Mesendoderm (in vitro differentiated cells): ENCODE results near the gene SCAMP1.
A peak's percentile ranks its signal among the peaks of the same experiment; 100 is the strongest.

Experiments used
- DNase-seq: peaks from one replicate; pipeline ENCODE4 v3.0.0; 2013
- H2AK5ac ChIP-seq: 2 replicates; pipeline ENCODE4 v1.6.1; 2013; ENCODE audit warnings: low read length, inconsistent platforms
- H2BK120ac ChIP-seq: 2 replicates; pipeline ENCODE4 v1.6.1; 2013; ENCODE audit warnings: low read depth, mild to moderate bottlenecking, low read length, moderate library complexity, mixed read lengths
- H2BK15ac ChIP-seq: replicated peaks from 2 replicates; pipeline ENCODE4 v1.6.1; 2013; ENCODE audit warnings: low read depth, mild to moderate bottlenecking, moderate library complexity
- H2BK5ac ChIP-seq: 2 replicates; pipeline ENCODE4 v1.6.1; 2013; ENCODE audit warnings: low read length, inconsistent platforms
- H3K18ac ChIP-seq: 2 replicates; pipeline ENCODE4 v1.6.1; 2013; ENCODE audit warnings: mild to moderate bottlenecking, low read length, mixed read lengths
- H3K23ac ChIP-seq: one replicate; pipeline ENCODE4 v1.6.1; 2013; ENCODE audit warnings: low read length
- H3K27ac ChIP-seq: 2 replicates; pipeline ENCODE4 v1.5.1; 2013; ENCODE audit warnings: low read depth, mild to moderate bottlenecking, inconsistent platforms, low read length, moderate library complexity
- H3K27me3 ChIP-seq: 2 replicates; pipeline ENCODE4 v1.6.1; 2013; ENCODE audit warnings: low read length, control low read depth, mild to moderate bottlenecking, inconsistent platforms; ENCODE audit not compliant: insufficient read depth, poor library complexity
- H3K36me3 ChIP-seq: 2 replicates; pipeline ENCODE4 v1.6.1; 2013; ENCODE audit warnings: low read length, inconsistent platforms; ENCODE audit not compliant: control insufficient read depth, insufficient read depth
- H3K4ac ChIP-seq: one replicate; pipeline ENCODE4 v1.6.1; 2013; ENCODE audit warnings: low read depth, mild to moderate bottlenecking, low read length, moderate library complexity
- H3K4me1 ChIP-seq: 2 replicates; pipeline ENCODE4 v1.6.1; 2013; ENCODE audit warnings: low read depth, low read length, inconsistent platforms; ENCODE audit not compliant: control insufficient read depth
- H3K4me2 ChIP-seq: 2 replicates; pipeline ENCODE4 v1.6.1; 2013; ENCODE audit warnings: low read length
- H3K4me3 ChIP-seq: 2 replicates; pipeline ENCODE4 v1.5.1; 2013; ENCODE audit warnings: mild to moderate bottlenecking, low read length
- H3K56ac ChIP-seq: one replicate; pipeline ENCODE4 v1.6.1; 2013; ENCODE audit warnings: low read length
- H3K79me1 ChIP-seq: 2 replicates; pipeline ENCODE4 v1.6.1; 2013; ENCODE audit warnings: low read length, inconsistent platforms
- H3K79me2 ChIP-seq: 2 replicates; pipeline ENCODE4 v1.6.1; 2013; ENCODE audit warnings: mild to moderate bottlenecking, low read length; ENCODE audit not compliant: control insufficient read depth, insufficient read depth
- H3K9ac ChIP-seq: 2 replicates; pipeline ENCODE4 v1.6.1; 2013; ENCODE audit warnings: low read length, inconsistent platforms
- H4K5ac ChIP-seq: one replicate; pipeline ENCODE4 v1.6.1; 2013; ENCODE audit warnings: low read length
- H4K8ac ChIP-seq: one replicate; pipeline ENCODE4 v1.6.1; 2013; ENCODE audit warnings: low read depth, mild to moderate bottlenecking, control low read depth, low read length, moderate library complexity
- WGBS: extraction: QIAGEN DNeasy Blood & Tissue Kit; methylation state at CpG from one replicate; pipeline ENCODE4 v1.1.7; 2013; ENCODE audit warnings: low lambda C conversion rate, missing lambda C conversion rate; ENCODE audit not compliant: insufficient coverage; ENCODE audit errors: extremely low coverage; 5-methylcytosine and 5-hydroxymethylcytosine counted together

SCAMP1 gene

DNA sequence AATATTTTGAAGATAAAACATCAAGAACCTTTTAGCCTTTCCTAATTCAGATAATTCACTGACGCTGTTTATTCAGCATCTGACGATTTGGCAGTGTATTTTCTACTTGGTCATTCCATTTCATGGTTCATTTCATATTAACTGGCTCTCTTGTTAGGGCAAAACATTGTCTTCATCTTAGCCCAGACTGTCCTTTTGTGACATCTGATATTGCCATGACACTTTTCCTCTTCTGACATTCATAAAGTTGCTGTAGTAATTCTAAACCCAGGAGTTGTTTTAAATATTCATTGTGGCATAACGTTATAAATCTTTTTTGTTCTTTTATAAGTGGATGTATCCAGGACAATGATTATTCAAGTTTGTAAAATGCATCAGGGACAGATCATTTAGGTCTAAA is 1.8 kb downstream of the SCAMP1 start:
- Histone ChIP-seq H2AK5ac (no peak overlapping the region), H4K8ac (no peak overlapping the region)

DNA sequence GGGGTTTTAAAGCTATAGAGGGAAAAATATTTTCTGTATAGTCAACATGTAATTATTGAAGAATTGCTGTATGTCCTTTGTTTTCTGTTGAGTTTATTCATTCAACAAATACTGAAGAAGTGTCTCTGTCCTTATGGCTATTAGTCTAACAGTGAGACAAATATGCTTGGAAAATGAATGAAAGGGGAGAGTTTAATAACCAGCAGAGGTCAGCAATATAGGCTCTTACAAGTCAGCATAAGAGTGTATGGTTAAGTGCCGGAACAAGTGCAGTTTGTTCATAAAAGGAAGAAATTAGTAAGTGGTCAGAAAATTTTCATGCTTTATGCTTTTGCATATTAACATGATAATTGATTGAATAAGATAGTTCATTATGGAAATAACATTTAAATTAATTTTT is 3.6 kb downstream of the SCAMP1 start:
- WGBS = no CpG with 5 or more reads among the region's 1 CpG
- H3K56ac ChIP-seq = no peak overlapping the region
- no peak overlapping the region for H3K4me2 ChIP-seq
- no peak overlapping the region for H2BK120ac ChIP-seq
- H2BK5ac ChIP-seq = no peak overlapping the region
- no peak overlapping the region for H3K4ac ChIP-seq
- no peak overlapping the region for H4K8ac ChIP-seq
- DNase-seq = no peak
- H3K18ac ChIP-seq = no peak overlapping the region
- no peaks in the 10 kb centered on the region for H3K27me3 ChIP-seq
- H4K5ac ChIP-seq = no peak overlapping the region
- peaks cover 3% of the 10 kb centered on the region for H3K79me1 ChIP-seq
- H3K23ac ChIP-seq = no peak overlapping the region
- H2AK5ac ChIP-seq = no peak overlapping the region
- no peaks in the 10 kb centered on the region for H3K36me3 ChIP-seq
- no peak overlapping the region for H3K27ac ChIP-seq
- no peaks in the 10 kb centered on the region for H3K4me1 ChIP-seq
- H3K79me2 ChIP-seq = peaks cover 3% of the 10 kb centered on the region
- no peak overlapping the region for H2BK15ac ChIP-seq
- no peak overlapping the region for H3K4me3 ChIP-seq
- no peak overlapping the region for H3K9ac ChIP-seq

More for the DNA sequence above, 1.8 kb downstream of the SCAMP1 start:
- H3K27ac ChIP-seq = no peak overlapping the region
- no CpG with 5 or more reads among the region's 3 CpGs for WGBS
- H3K23ac ChIP-seq = no peak overlapping the region
- H3K18ac ChIP-seq = no peak overlapping the region
- H3K4me1 ChIP-seq = no peaks in the 10 kb centered on the region
- H3K36me3 ChIP-seq = no peaks in the 10 kb centered on the region
- DNase-seq = no peak
- H2BK120ac ChIP-seq = no peak overlapping the region
- H3K27me3 ChIP-seq = no peaks in the 10 kb centered on the region
- no peak overlapping the region for H3K4me2 ChIP-seq
- H2BK5ac ChIP-seq = no peak overlapping the region
- no peak overlapping the region for H3K4me3 ChIP-seq
- H2BK15ac ChIP-seq = no peak overlapping the region
- H4K5ac ChIP-seq = no peak overlapping the region
- H3K79me1 ChIP-seq = peaks cover 3% of the 10 kb centered on the region
- H3K56ac ChIP-seq = no peak overlapping the region
- H3K9ac ChIP-seq = no peak overlapping the region
- no peak overlapping the region for H3K4ac ChIP-seq
- H3K79me2 ChIP-seq = peaks cover 3% of the 10 kb centered on the region

DNA sequence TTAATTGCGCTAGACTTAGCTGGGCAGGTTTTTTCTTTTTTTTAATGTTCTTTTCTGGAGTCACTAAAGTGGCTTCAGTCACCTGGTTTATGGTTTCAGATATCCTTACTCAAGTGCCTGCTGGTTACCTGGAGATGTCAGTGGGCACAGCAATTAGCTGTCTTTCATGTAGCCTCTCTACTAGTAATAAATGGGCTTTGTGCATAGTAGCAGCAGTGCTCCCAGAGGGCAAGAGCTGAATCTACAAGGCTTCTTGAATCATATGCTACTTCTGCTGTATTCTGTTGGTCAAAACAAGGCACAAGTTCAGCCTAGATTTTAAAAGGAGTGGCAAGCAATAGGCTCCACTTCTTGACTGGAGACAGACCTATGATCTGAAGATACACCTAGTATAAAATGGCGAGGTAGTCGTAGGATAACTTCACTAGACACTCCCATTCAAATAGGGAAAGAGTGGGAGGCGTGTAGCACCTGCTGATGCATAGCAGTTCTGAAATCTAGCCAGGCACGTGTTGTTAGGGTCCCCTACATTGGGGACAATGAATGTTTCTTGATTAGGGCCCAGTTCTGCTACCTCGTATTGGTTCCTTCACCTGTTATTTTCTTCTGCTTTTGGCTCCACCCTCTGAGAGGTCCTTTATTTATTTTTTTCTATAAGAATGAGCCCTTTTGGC is 7.0 kb downstream of the SCAMP1 start:
- Histone ChIP-seq H3K79me2 (peaks cover 3% of the 10 kb centered on the region), H3K18ac (no peak overlapping the region), H3K4ac (no peak overlapping the region), H2AK5ac (no peak overlapping the region), H3K4me3 (no peak overlapping the region), H3K4me2 (no peak overlapping the region), H3K4me1 (no peaks in the 10 kb centered on the region), H3K27me3 (no peaks in the 10 kb centered on the region), H3K36me3 (no peaks in the 10 kb centered on the region), H3K9ac (no peak overlapping the region), H2BK15ac (no peak overlapping the region), H4K8ac (no peak overlapping the region), H2BK120ac (no peak overlapping the region), H2BK5ac (no peak overlapping the region), H3K79me1 (peaks cover 3% of the 10 kb centered on the region), H3K27ac (no peak overlapping the region), H3K56ac (no peak overlapping the region), H4K5ac (no peak overlapping the region), H3K23ac (no peak overlapping the region)
- DNase-seq = peak; percentile 21
- no CpG with 5 or more reads among the region's 6 CpGs for WGBS

DNA sequence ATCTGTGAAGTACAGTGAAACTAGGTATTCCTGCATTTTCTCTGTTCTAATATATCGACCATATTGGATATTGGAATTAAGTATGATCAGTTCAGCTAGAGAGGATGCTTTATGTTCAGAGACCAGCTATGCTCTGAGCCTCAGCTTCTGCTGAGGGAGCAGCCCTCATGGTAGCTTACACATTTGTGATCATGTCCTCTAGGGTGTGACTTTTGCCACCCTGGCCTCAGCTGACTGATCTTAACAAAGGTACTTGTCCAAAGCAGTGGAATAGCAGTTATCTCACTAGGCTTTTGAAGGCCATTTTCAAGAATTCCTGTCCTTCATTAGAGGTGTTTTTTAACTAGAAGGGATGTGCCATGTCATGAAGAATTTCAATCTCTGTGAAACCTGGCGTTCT is 9.3 kb downstream of the SCAMP1 start:
- no peak overlapping the region for H3K4ac ChIP-seq
- no peak overlapping the region for H3K18ac ChIP-seq
- H3K27ac ChIP-seq = no peak overlapping the region
- H3K4me2 ChIP-seq = no peak overlapping the region
- no peaks in the 10 kb centered on the region for H3K4me1 ChIP-seq
- H3K9ac ChIP-seq = no peak overlapping the region
- no peak overlapping the region for H3K56ac ChIP-seq
- no peak overlapping the region for H2BK120ac ChIP-seq
- H3K23ac ChIP-seq = no peak overlapping the region
- no peak overlapping the region for H3K4me3 ChIP-seq
- no peaks in the 10 kb centered on the region for H3K36me3 ChIP-seq
- H4K8ac ChIP-seq = no peak overlapping the region
- H2BK5ac ChIP-seq = no peak overlapping the region
- no CpG with 5 or more reads among the region's 2 CpGs for WGBS
- no peak overlapping the region for H2AK5ac ChIP-seq
- DNase-seq = no peak
- no peak overlapping the region for H4K5ac ChIP-seq
- H3K79me1 ChIP-seq = no peaks in the 10 kb centered on the region
- H2BK15ac ChIP-seq = no peak overlapping the region
- H3K27me3 ChIP-seq = no peaks in the 10 kb centered on the region
- no peaks in the 10 kb centered on the region for H3K79me2 ChIP-seq

DNA sequence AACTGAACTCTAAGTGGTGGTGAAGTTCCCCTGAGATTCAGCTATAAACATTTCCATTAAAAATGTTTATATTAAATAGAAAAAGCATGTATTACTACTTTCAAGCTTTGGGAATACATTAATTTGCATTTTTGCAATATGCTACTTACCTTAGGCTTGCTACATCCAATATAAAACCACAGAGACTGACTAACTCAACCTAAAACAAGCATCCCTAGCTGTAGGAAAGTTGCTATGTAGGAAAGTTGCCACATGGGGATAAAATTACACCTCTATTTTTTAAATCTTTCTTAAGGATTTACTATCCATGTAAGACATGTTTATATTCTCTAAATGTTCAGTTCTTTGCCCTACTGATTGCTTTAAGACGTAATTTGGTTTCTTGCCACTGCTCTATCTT is 12.8 kb downstream of the SCAMP1 start:
- Histone ChIP-seq H3K4me2 (no peak overlapping the region), H3K56ac (no peak overlapping the region), H3K4ac (no peak overlapping the region), H4K5ac (no peak overlapping the region), H3K27me3 (peaks cover 2% of the 10 kb centered on the region), H2BK15ac (no peak overlapping the region), H2AK5ac (no peak overlapping the region), H3K79me2 (no peaks in the 10 kb centered on the region), H3K36me3 (no peaks in the 10 kb centered on the region), H3K23ac (no peak overlapping the region), H2BK120ac (no peak overlapping the region), H2BK5ac (no peak overlapping the region), H3K4me1 (no peaks in the 10 kb centered on the region), H3K79me1 (peaks cover 3% of the 10 kb centered on the region), H3K18ac (no peak overlapping the region), H3K9ac (no peak overlapping the region), H4K8ac (no peak overlapping the region), H3K4me3 (no peak overlapping the region), H3K27ac (no peak overlapping the region)
- no CpG with 5 or more reads among the region's 1 CpG for WGBS
- no peak for DNase-seq

DNA sequence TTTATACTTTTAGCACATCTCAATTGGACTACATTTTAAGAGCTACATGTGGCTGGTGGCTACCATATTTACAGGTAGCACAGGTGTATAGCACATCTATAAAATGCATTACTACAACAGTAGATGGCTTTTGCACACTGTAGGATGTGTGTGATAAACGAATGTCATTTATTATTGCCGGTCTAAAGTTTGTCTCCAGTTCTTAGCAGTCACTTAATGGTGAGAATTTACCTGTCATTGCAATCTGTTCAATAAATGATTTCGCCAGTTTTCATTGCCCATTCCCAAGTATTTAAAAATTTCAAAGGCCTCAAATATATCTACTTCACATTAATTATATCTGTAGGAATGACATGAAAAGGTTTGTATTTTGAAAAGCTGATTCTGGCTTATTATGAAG is 15.9 kb downstream of the SCAMP1 start:
- no CpG with 5 or more reads among the region's 3 CpGs for WGBS
- Histone ChIP-seq H3K27me3 (peaks cover 2% of the 10 kb centered on the region), H2BK15ac (no peak overlapping the region), H3K79me1 (peaks cover 6% of the 10 kb centered on the region), H3K18ac (no peak overlapping the region), H2BK5ac (no peak overlapping the region), H4K8ac (no peak overlapping the region), H3K36me3 (no peaks in the 10 kb centered on the region), H3K4me1 (no peaks in the 10 kb centered on the region), H3K4me3 (no peak overlapping the region), H3K23ac (no peak overlapping the region), H4K5ac (no peak overlapping the region), H3K79me2 (no peaks in the 10 kb centered on the region), H3K9ac (no peak overlapping the region), H3K4me2 (no peak overlapping the region), H3K4ac (no peak overlapping the region), H3K56ac (no peak overlapping the region), H2AK5ac (no peak overlapping the region), H3K27ac (no peak overlapping the region), H2BK120ac (no peak overlapping the region)
- no peak for DNase-seq
